RWPE1 (cell line): ENCODE results near the gene C1orf21.
A peak's percentile ranks its signal among the peaks of the same experiment; 100 is the strongest.

Experiments used
- CTCF ChIA-PET: fragments of 350-600 bp; sonication (Branson Sonifier 250); formaldehyde crosslinking; extraction: SDS; loops from one replicate; lab custom pipeline; 2021; lab: Yijun Ruan, JAX
- POLR2A ChIA-PET: fragments of 400-600 bp; formaldehyde crosslinking; extraction: SDS; loops from one replicate; lab custom pipeline; 2020; ENCODE audit warnings: antibody characterized with exemption; ENCODE audit not compliant: low non-redundant PET; lab: Yijun Ruan, JAX
- DNase-seq: peaks from one replicate; pipeline ENCODE4 v3.0.0; 2012; ENCODE audit warnings: low spot score
- H3K27ac ChIP-seq: fragments of 450-650 bp; 2 replicates; pipeline ENCODE4 v1.5.1; 2017
- CTCF ChIP-seq: fragments of 450-650 bp; conservative IDR thresholded peaks from 2 replicates; pipeline ENCODE4 v1.5.1; 2017; ENCODE audit warnings: low read depth, mild to moderate bottlenecking

Gene C1orf21

GRCh38 chr1:184388971-184389370 is 2.1 kb downstream of the C1orf21 start:
- POLR2A ChIA-PET, result interaction anchor here (0.7 kb wide), 1 partner anchor 167 kb away, joined by 3 read pairs; no protein-coding TSS in a partner anchor

GRCh38 chr1:184389446-184389845 is 2.6 kb downstream of the C1orf21 start:
- ChIA-PET POLR2A (no interaction called here), CTCF (interaction anchor here (0.5 to 1.1 kb wide), 3 partner anchors 34 to 1000 kb away, joined by 3 read pairs; no protein-coding TSS in a partner anchor)
- H3K27ac ChIP-seq, result no peak overlapping the region
- DNase-seq, result no peak
- TF ChIP-seq CTCF, result no peak

More at GRCh38 chr1:184388971-184389370, 2.1 kb downstream of the C1orf21 start:
- TF ChIP-seq CTCF, result no peak
- H3K27ac ChIP-seq, result peak overlapping the region; percentile 49
- DNase-seq, result no peak
- CTCF ChIA-PET, result interaction anchor here (1.1 kb wide), 1 partner anchor 35 kb away, joined by 3 read pairs; no protein-coding TSS in a partner anchor

- H3K27ac ChIP-seq, result no peak overlapping the region
- TF ChIP-seq CTCF, result no peak
- no peak for DNase-seq
- CTCF ChIA-PET, result interaction anchor here (0.6 to 1.3 kb wide), 2 partner anchors 172 to 1428 kb away, joined by 3 read pairs; no protein-coding TSS in a partner anchor
- POLR2A ChIA-PET, result no interaction called here
Observed at GRCh38 chr1:184390889-184391288, 4.1 kb downstream of the C1orf21 start.

GRCh38 chr1:184392067-184392466 is 5.2 kb downstream of the C1orf21 start:
- CTCF ChIA-PET, result no interaction called here
- DNase-seq, result no peak
- POLR2A ChIA-PET, result no interaction called here
- no peak for TF ChIP-seq CTCF
- H3K27ac ChIP-seq, result no peak overlapping the region

- H3K27ac ChIP-seq, result peak overlapping the region; percentile 38
- no peak for DNase-seq
- CTCF ChIA-PET, result no interaction called here
- no peak for TF ChIP-seq CTCF
- POLR2A ChIA-PET, result no interaction called here
Observed at GRCh38 chr1:184392779-184393522, 6.1 kb downstream of the C1orf21 start.

- POLR2A ChIA-PET, result no interaction called here
Observed at GRCh38 chr1:184393962-184394361, 7.1 kb downstream of the C1orf21 start.

More at GRCh38 chr1:184393962-184394361, 7.1 kb downstream of the C1orf21 start:
- DNase-seq, result no peak
- H3K27ac ChIP-seq, result no peak overlapping the region
- TF ChIP-seq CTCF, result no peak
- CTCF ChIA-PET, result no interaction called here
